Spleen (tissue), 7 donors: ENCODE data around the gene SKIDA1.

Experiments used
- CTCF ChIP-seq, 11 experiments: fragments of 200-600 bp in 7 of 11; fragments of 450-650 bp in 4 of 11; sonication (generic) in 4 of 11; IDR thresholded peaks in 8 of 11; conservative IDR thresholded peaks in 3 of 11; 1 replicate in 7 of 11; 2 replicates in 4 of 11; pipeline versions ENCODE4 v1.4.0 to v1.8.0; 2016 to 2021; ENCODE audit warnings: antibody characterized with exemption in 11 of 11, inconsistent platforms in 4 of 11, mild to moderate bottlenecking in 1 of 11
- POLR2A ChIP-seq, 3 donors: fragments of 450-650 bp; IDR thresholded peaks; one replicate each; pipeline ENCODE4 v1.5.1; 2017; ENCODE audit warnings: antibody characterized with exemption in 3 of 3, mild to moderate bottlenecking in 1 of 3
- donor health status: DM: no; HTN: no; CAD: no; lungs with moderate emphysema.
- donor health status: DM: no; HTN: no; CAD: no.
- donor health status: DM: no; HTN: no; CAD: no.

- TF ChIP-seq POLR2A (IDR thresholded peaks at IDR 0.05): no peak
- peak; percentile 86 to 100 (median 99) for TF ChIP-seq CTCF (IDR thresholded peaks at IDR 0.05 in 8 of 11, conservative IDR thresholded peaks at IDR 0.05 in 3 of 11)
Measured at GRCh38 chr10:21495752-21496342, 29.6 kb downstream of the SKIDA1 start.
